GM12865 (cell line): ENCODE measurements around the gene SLC40A1.

Source experiments
- DNase-seq: peaks from one replicate; pipeline ENCODE4 v3.0.0; 2010; ENCODE audit warnings: low read depth
- H3K4me3 ChIP-seq: 2 replicates; pipeline ENCODE4 v1.5.1; 2011; ENCODE audit warnings: mild to moderate bottlenecking, low read depth, low read length, control low read depth
- CTCF ChIP-seq: IDR thresholded peaks from 2 replicates; pipeline ENCODE4 v1.5.1; 2011; ENCODE audit warnings: low read length, control low read depth, low read depth, inconsistent platforms; ENCODE audit not compliant: insufficient read depth; ENCODE audit errors: missing control alignments

SLC40A1 gene

GRCh38 chr2:189580658-189581353, at the start of gene SLC40A1:
Gene SLC40A1 (minus strand): TSS chr2:189580786. CDS start chr2:189580460, 326 bp downstream.
- DNase-seq = peak; percentile 17
- TF ChIP-seq CTCF = no peak
- H3K4me3 ChIP-seq = peak within 1 kb of the TSS; percentile 33; the same call in 1 of the 2 replicates

GRCh38 chr2:189629531-189630453, 49.2 kb upstream of the SLC40A1 start:
- no peak for DNase-seq
- no peak for TF ChIP-seq CTCF
- no peak overlapping the region for H3K4me3 ChIP-seq

GRCh38 chr2:189628817-189629530, 48.4 kb upstream of the SLC40A1 start:
- DNase-seq = no peak
- H3K4me3 ChIP-seq = no peak overlapping the region
- no peak for TF ChIP-seq CTCF

- no peak for TF ChIP-seq CTCF
- no peak for DNase-seq
- no peak overlapping the region for H3K4me3 ChIP-seq
Observed at GRCh38 chr2:189627789-189628188, 47.2 kb upstream of the SLC40A1 start.

GRCh38 chr2:189625636-189626035, 45.0 kb upstream of the SLC40A1 start:
- TF ChIP-seq CTCF = no peak
- H3K4me3 ChIP-seq = no peak overlapping the region
- DNase-seq = no peak

- no peak for TF ChIP-seq CTCF
- DNase-seq = no peak
- no peak overlapping the region for H3K4me3 ChIP-seq
Observed at GRCh38 chr2:189624648-189625355, 44.2 kb upstream of the SLC40A1 start.
